HCT116 (cell line): ENCODE results near the gene CYP46A1. TPM values are rescaled to one million over a fixed set of nuclear protein-coding genes. Genes with fewer than 3 reads are reported as not detected.

Source experiments
- ATAC-seq: fragments of 200-7000 bp; cut with Tn5 transposase; 2 replicates; pipeline ENCODE4 v1.9.1; 2020; ENCODE audit warnings: mild to moderate bottlenecking, moderate library complexity
- BruUV-seq: library from RNA; stranded (reverse); fragments of 400-500 nt; replicated peaks from 2 replicates; lab custom pipeline; 2021; lab: Mats Ljungman, UMichigan
- CTCF ChIA-PET: fragments of 300-600 bp; sonication (Branson Sonifier 250); formaldehyde crosslinking; loops from one replicate; lab custom pipeline; 2021; ENCODE audit warnings: antibody characterized with exemption; lab: Charles Lee
- POLR2A ChIA-PET: fragments of 300-600, 350-600 bp; sonication (Branson Sonifier 250); formaldehyde crosslinking; loops from one replicate; lab custom pipeline; 2021; ENCODE audit warnings: antibody characterized with exemption; lab: Charles Lee
- RAD21 ChIA-PET, 2 experiments: fragments of 300-600 bp; sonication (Branson Sonifier 250); formaldehyde crosslinking; loops; one replicate each; lab custom pipeline; 2023; ENCODE audit warnings: low total read pairs in 2 of 2; ENCODE audit not compliant: uncharacterized antibody in 2 of 2, unreplicated experiment in 2 of 2, low non-redundant PET in 1 of 2; lab: Charles Lee
- DNase-seq: peaks from one replicate; pipeline ENCODE4 v3.0.0-alpha.2; 2010; ENCODE audit warnings: low read depth, low spot score
- H2AFZ ChIP-seq: fragments of 200-600 bp; shearing (Covaris generic), sonication (generic); 2 replicates; pipeline ENCODE4 v1.6.1; 2017; ENCODE audit warnings: low read depth, mixed run types, mixed read lengths, antibody characterized with exemption, low read length; ENCODE audit not compliant: poor library complexity, severe bottlenecking
- H3K27ac ChIP-seq: 2 replicates; pipeline ENCODE4 v1.5.1; 2012; ENCODE audit warnings: low read depth, low read length
- H3K27me3 ChIP-seq: fragments of 200-600 bp; sonication (generic); 2 replicates; pipeline ENCODE4 v1.6.1; 2016; ENCODE audit warnings: mixed run types, low read length, mixed read lengths; ENCODE audit not compliant: insufficient read depth
- H3K36me3 ChIP-seq, 2 experiments: fragments of 200-500 bp in 1 of 2; fragments of 200-600 bp in 1 of 2; sonication (Bioruptor generic) in 1 of 2; sonication (generic) in 1 of 2; 2 replicates each; pipeline versions ENCODE4 v1.5.1 to v1.6.1; 2014 to 2016; ENCODE audit warnings: low read length in 2 of 2, inconsistent platforms in 1 of 2, mixed read lengths in 1 of 2, mixed run types in 1 of 2; ENCODE audit not compliant: insufficient read depth in 2 of 2, control insufficient read depth in 1 of 2
- H3K4me1 ChIP-seq, 2 experiments: fragments of 200-600 bp in 1 of 2; sonication (generic) in 1 of 2; 2 replicates each; pipeline versions ENCODE4 v1.5.1 to v1.6.1; 2012 to 2017; ENCODE audit warnings: low read length in 2 of 2, inconsistent platforms in 1 of 2, mild to moderate bottlenecking in 1 of 2, mixed read lengths in 1 of 2, mixed run types in 1 of 2, moderate library complexity in 1 of 2; ENCODE audit not compliant: insufficient read depth in 2 of 2, control insufficient read depth in 1 of 2
- H3K4me2 ChIP-seq: fragments of 200-600 bp; sonication (generic); 2 replicates; pipeline ENCODE4 v1.6.1; 2017; ENCODE audit warnings: mixed run types, low read length, mixed read lengths
- H3K4me3 ChIP-seq, 2 experiments: fragments of 200-600 bp in 1 of 2; sonication (generic) in 1 of 2; replicated peaks in 1 of 2; 2 replicates each; pipeline ENCODE4 v1.5.1; 2011 to 2016; ENCODE audit warnings: low read length in 2 of 2, control low read depth in 1 of 2, low read depth in 1 of 2, mild to moderate bottlenecking in 1 of 2, mixed read lengths in 1 of 2, mixed run types in 1 of 2
- H3K79me2 ChIP-seq: fragments of 200-600 bp; sonication (generic); 2 replicates; pipeline ENCODE4 v1.6.1; 2017; ENCODE audit warnings: mild to moderate bottlenecking, mixed run types, low read length, moderate library complexity, mixed read lengths; ENCODE audit not compliant: insufficient read depth
- H3K9ac ChIP-seq: fragments of 200-600 bp; sonication (generic); 2 replicates; pipeline ENCODE4 v1.6.1; 2016; ENCODE audit warnings: low read length, mixed read lengths
- H3K9me2 ChIP-seq: fragments of 200-600 bp; sonication (generic), shearing (Covaris generic); 2 replicates; pipeline ENCODE4 v1.6.1; 2017; ENCODE audit warnings: mixed run types, mild to moderate bottlenecking, moderate library complexity; ENCODE audit not compliant: insufficient read depth
- H3K9me3 ChIP-seq, 2 experiments: fragments of 200-500 bp in 1 of 2; fragments of 200-600 bp in 1 of 2; sonication (Bioruptor generic) in 1 of 2; sonication (generic) in 1 of 2; 2 replicates each; pipeline ENCODE4 v1.6.1; 2014 to 2017; ENCODE audit warnings: low read length in 2 of 2, mixed read lengths in 2 of 2, inconsistent platforms in 1 of 2, low read depth in 1 of 2, mild to moderate bottlenecking in 1 of 2, mixed run types in 1 of 2, moderate library complexity in 1 of 2; ENCODE audit not compliant: control insufficient read depth in 1 of 2, insufficient read depth in 1 of 2
- H4K20me1 ChIP-seq: fragments of 200-600 bp; sonication (generic), shearing (Covaris generic); 2 replicates; pipeline ENCODE4 v1.6.1; 2017; ENCODE audit warnings: mixed run types, mild to moderate bottlenecking, moderate library complexity; ENCODE audit not compliant: insufficient read depth
- CBX3 ChIP-seq: IDR thresholded peaks from 2 replicates; pipeline ENCODE4 v1.6.1; 2012; ENCODE audit warnings: low read depth
- CEBPB ChIP-seq: IDR thresholded peaks from 2 replicates; pipeline ENCODE4 v1.6.1; 2012; ENCODE audit warnings: low read depth
- CTCF ChIP-seq, 3 experiments: fragments of 200-600 bp in 1 of 3; sonication (generic) in 1 of 3; IDR thresholded peaks in 2 of 3; conservative IDR thresholded peaks in 1 of 3; 2 replicates each; pipeline ENCODE4 v1.5.1; 2012 to 2017; ENCODE audit warnings: low read depth in 2 of 3, low read length in 2 of 3, antibody characterized with exemption in 1 of 3, borderline replicate concordance in 1 of 3, control low read depth in 1 of 3, mild to moderate bottlenecking in 1 of 3, mixed read lengths in 1 of 3, mixed run types in 1 of 3, moderate library complexity in 1 of 3; ENCODE audit not compliant: insufficient read depth in 1 of 3
- ELF1 ChIP-seq: IDR thresholded peaks from 2 replicates; pipeline ENCODE4 v1.6.1; 2012; ENCODE audit warnings: low read depth, borderline replicate concordance
- EZH2 ChIP-seq: fragments of 200-600 bp; sonication (generic); IDR thresholded peaks from 2 replicates; pipeline ENCODE4 v1.6.1; 2017; ENCODE audit warnings: antibody characterized with exemption, mixed run types
- FOSL1 ChIP-seq: IDR thresholded peaks from 2 replicates; pipeline ENCODE4 v1.6.1; 2012; ENCODE audit warnings: low read depth
- JUND ChIP-seq: IDR thresholded peaks from 2 replicates; pipeline ENCODE4 v1.6.1; 2012
- POLR2AphosphoS5 ChIP-seq: IDR thresholded peaks from 2 replicates; pipeline ENCODE4 v1.6.1; 2011; ENCODE audit warnings: mild to moderate bottlenecking, low read depth, low read length, moderate library complexity
- RAD21 ChIP-seq: IDR thresholded peaks from 2 replicates; pipeline ENCODE4 v1.6.1; 2012; ENCODE audit warnings: low read depth, mild to moderate bottlenecking
- SIN3A ChIP-seq: IDR thresholded peaks from 2 replicates; pipeline ENCODE4 v1.6.1; 2012; ENCODE audit warnings: low read depth
- SP1 ChIP-seq: IDR thresholded peaks from 2 replicates; pipeline ENCODE4 v1.6.1; 2012; ENCODE audit warnings: low read depth
- SRF ChIP-seq: IDR thresholded peaks from 2 replicates; pipeline ENCODE4 v1.6.1; 2012; ENCODE audit warnings: low read depth
- TCF7L2 ChIP-seq: IDR thresholded peaks from 2 replicates; pipeline ENCODE4 v1.7.0; 2011; ENCODE audit warnings: borderline replicate concordance, inconsistent platforms; ENCODE audit not compliant: insufficient read depth, insufficient read length; ENCODE audit errors: extremely low read depth
- YY1 ChIP-seq: IDR thresholded peaks from 2 replicates; pipeline ENCODE4 v1.6.1; 2011; ENCODE audit warnings: low read length, low read depth, moderate library complexity, mild to moderate bottlenecking; ENCODE audit not compliant: insufficient replicate concordance; ENCODE audit errors: extremely low read depth
- ZFX ChIP-seq: fragments of 450-650 bp; IDR thresholded peaks from 2 replicates; pipeline ENCODE4 v1.6.1; 2017
- ZNF274 ChIP-seq: fragments of 200-500 bp; sonication (Bioruptor generic); IDR thresholded peaks from 2 replicates; pipeline ENCODE4 v1.6.1; 2014; ENCODE audit warnings: mild to moderate bottlenecking, low read depth, low read length, inconsistent platforms
- intact Hi-C: fragments of 100-400 bp; cut with micrococcal nuclease; formaldehyde crosslinking; loops from 2 replicates; pipeline ENCODE4 v1.10.0; 2022
- total RNA-seq: library from RNA; stranded (reverse); gene quantifications from one replicate; pipeline ENCODE4 v1.2.1, GENCODE V29; 2021; ENCODE audit not compliant: unreplicated experiment
- TF ChIP-seq, protein P1 (sequence below): IDR thresholded peaks from 2 replicates; pipeline ENCODE4 v1.6.1; 2012

Gene CYP46A1
- total RNA-seq, 1 experiment from 2014 or later = 0.76 TPM

GRCh38 chr14:99748529-99748928, 64.4 kb downstream of the CYP46A1 start:
- no peak overlapping the region for H3K4me2 ChIP-seq
- POLR2A ChIA-PET = no interaction called here
- no peaks in the 10 kb centered on the region for H3K27me3 ChIP-seq
- H4K20me1 ChIP-seq = no peaks in the 10 kb centered on the region
- RAD21 ChIA-PET = no interaction called here
- BruUV-seq = no TSS peak
- no peak for TF ChIP-seq SRF
- no peak for TF ChIP-seq ZFX
- TF ChIP-seq CTCF (IDR thresholded peaks at IDR 0.05 in 2 of 3, conservative IDR thresholded peaks at IDR 0.05 in 1 of 3; ENCODE audit: borderline replicate concordance in 1 of 3, insufficient read depth in 1 of 3, low read depth in 2 of 3, low read length in 2 of 3) = no peak
- TF ChIP-seq POLR2AphosphoS5 = no peak
- TF ChIP-seq ZNF274 = no peak
- TF ChIP-seq SP1 = no peak
- no peak for TF ChIP-seq JUND
- no peak for TF ChIP-seq FOSL1
- no peak for TF ChIP-seq CEBPB
- TF ChIP-seq ELF1 = no peak
- no peak for TF ChIP-seq SIN3A
- no peak for TF ChIP-seq EZH2
- no peak for TF ChIP-seq YY1
- TF ChIP-seq CBX3 = no peak
- TF ChIP-seq, protein P1, sequence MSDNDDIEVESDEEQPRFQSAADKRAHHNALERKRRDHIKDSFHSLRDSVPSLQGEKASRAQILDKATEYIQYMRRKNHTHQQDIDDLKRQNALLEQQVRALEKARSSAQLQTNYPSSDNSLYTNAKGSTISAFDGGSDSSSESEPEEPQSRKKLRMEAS = no peak
- no peak for TF ChIP-seq RAD21
- no peak for TF ChIP-seq TCF7L2
- no peaks in the 10 kb centered on the region for H3K36me3 ChIP-seq
- H3K9ac ChIP-seq = no peak overlapping the region
- no peaks in the 10 kb centered on the region for H3K9me3 ChIP-seq
- no peak for ATAC-seq
- no peak overlapping the region for H3K4me3 ChIP-seq
- peaks cover 11 to 20% of the 10 kb centered on the region in 2 experiments for H3K4me1 ChIP-seq
- intact Hi-C loops = no loop called here
- no peak overlapping the region for H2AFZ ChIP-seq
- H3K9me2 ChIP-seq = no peaks in the 10 kb centered on the region
- no peak for DNase-seq
- no peak overlapping the region for H3K27ac ChIP-seq
- no peaks in the 10 kb centered on the region for H3K79me2 ChIP-seq
- CTCF ChIA-PET = no interaction called here
